GM23338 (cell line): ENCODE data around the gene NOLC1.

Experiments used
- CREB1 ChIP-seq: fragments of 250-450 bp; sonication (Bioruptor Pico); IDR thresholded peaks from 2 replicates; pipeline ENCODE4 v1.5.0; 2020; ENCODE audit warnings: low read depth, mild to moderate bottlenecking, moderate library complexity
- EZH2 ChIP-seq: fragments of 200-600 bp; sonication (generic); IDR thresholded peaks from one replicate; pipeline ENCODE4 v1.8.0; 2017; ENCODE audit warnings: antibody characterized with exemption, mild to moderate bottlenecking, low read depth; ENCODE audit not compliant: unreplicated experiment
- NANOG ChIP-seq: IDR thresholded peaks from 2 replicates; pipeline ENCODE4 v1.6.1; 2016; ENCODE audit warnings: antibody characterized with exemption, borderline replicate concordance
- POLR2AphosphoS5 ChIP-seq: IDR thresholded peaks from 2 replicates; pipeline ENCODE4 v1.6.1; 2016; ENCODE audit warnings: antibody characterized with exemption, low read depth
- ZNF114 ChIP-seq: fragments of 250-450 bp; sonication (Bioruptor Pico); IDR thresholded peaks from 2 replicates; pipeline ENCODE4 v1.5.0; 2020; ENCODE audit warnings: mild to moderate bottlenecking, moderate library complexity
- TF ChIP-seq, protein P1 (sequence below), 2 experiments: fragments of 200-600 bp in 1 of 2; sonication (generic) in 1 of 2; conservative IDR thresholded peaks; 2 replicates each; pipeline versions ENCODE4 v1.5.1 to v1.6.1; 2016 to 2017; ENCODE audit warnings: antibody characterized with exemption in 2 of 2, low read depth in 2 of 2, mild to moderate bottlenecking in 2 of 2, moderate library complexity in 1 of 2
- TF ChIP-seq, protein P2 (sequence below): IDR thresholded peaks from one replicate; pipeline ENCODE4 v1.6.1; 2018; ENCODE audit warnings: antibody characterized with exemption; ENCODE audit not compliant: unreplicated experiment

DNA sequence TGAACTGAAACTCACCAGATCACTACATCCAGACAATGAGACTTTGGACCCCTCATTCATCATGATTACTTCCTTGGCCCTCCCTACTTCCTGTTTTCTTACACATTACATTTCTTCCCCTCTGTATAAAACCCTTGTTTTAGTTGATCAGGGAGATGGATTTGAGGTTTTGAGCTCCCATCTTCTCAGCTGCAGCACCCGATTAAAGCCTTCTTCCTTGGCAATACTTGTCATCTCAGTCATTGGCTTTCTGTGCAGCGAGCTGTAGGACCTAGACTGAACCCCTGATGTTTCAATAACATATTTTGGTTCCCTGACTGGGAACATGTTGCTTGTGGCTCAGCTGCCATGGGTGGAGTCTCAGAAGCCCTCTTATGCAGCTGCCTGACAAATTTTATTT, 33.1 kb downstream of the NOLC1 start:
- TF ChIP-seq EZH2 (no peak), POLR2AphosphoS5 (no peak), CREB1 (CRISPR knock-in tag) (no peak), ZNF114 (CRISPR knock-in tag) (no peak), NANOG (no peak)
- TF ChIP-seq, protein P1, sequence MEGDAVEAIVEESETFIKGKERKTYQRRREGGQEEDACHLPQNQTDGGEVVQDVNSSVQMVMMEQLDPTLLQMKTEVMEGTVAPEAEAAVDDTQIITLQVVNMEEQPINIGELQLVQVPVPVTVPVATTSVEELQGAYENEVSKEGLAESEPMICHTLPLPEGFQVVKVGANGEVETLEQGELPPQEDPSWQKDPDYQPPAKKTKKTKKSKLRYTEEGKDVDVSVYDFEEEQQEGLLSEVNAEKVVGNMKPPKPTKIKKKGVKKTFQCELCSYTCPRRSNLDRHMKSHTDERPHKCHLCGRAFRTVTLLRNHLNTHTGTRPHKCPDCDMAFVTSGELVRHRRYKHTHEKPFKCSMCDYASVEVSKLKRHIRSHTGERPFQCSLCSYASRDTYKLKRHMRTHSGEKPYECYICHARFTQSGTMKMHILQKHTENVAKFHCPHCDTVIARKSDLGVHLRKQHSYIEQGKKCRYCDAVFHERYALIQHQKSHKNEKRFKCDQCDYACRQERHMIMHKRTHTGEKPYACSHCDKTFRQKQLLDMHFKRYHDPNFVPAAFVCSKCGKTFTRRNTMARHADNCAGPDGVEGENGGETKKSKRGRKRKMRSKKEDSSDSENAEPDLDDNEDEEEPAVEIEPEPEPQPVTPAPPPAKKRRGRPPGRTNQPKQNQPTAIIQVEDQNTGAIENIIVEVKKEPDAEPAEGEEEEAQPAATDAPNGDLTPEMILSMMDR (conservative IDR thresholded peaks at IDR 0.05; ENCODE audit: low read depth in 2 of 2) = no peak
- TF ChIP-seq, protein P2, sequence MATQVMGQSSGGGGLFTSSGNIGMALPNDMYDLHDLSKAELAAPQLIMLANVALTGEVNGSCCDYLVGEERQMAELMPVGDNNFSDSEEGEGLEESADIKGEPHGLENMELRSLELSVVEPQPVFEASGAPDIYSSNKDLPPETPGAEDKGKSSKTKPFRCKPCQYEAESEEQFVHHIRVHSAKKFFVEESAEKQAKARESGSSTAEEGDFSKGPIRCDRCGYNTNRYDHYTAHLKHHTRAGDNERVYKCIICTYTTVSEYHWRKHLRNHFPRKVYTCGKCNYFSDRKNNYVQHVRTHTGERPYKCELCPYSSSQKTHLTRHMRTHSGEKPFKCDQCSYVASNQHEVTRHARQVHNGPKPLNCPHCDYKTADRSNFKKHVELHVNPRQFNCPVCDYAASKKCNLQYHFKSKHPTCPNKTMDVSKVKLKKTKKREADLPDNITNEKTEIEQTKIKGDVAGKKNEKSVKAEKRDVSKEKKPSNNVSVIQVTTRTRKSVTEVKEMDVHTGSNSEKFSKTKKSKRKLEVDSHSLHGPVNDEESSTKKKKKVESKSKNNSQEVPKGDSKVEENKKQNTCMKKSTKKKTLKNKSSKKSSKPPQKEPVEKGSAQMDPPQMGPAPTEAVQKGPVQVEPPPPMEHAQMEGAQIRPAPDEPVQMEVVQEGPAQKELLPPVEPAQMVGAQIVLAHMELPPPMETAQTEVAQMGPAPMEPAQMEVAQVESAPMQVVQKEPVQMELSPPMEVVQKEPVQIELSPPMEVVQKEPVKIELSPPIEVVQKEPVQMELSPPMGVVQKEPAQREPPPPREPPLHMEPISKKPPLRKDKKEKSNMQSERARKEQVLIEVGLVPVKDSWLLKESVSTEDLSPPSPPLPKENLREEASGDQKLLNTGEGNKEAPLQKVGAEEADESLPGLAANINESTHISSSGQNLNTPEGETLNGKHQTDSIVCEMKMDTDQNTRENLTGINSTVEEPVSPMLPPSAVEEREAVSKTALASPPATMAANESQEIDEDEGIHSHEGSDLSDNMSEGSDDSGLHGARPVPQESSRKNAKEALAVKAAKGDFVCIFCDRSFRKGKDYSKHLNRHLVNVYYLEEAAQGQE = no peak
